PC-9 (cell line): ENCODE results near the gene MTRFR. TPM values are rescaled to one million over a fixed set of nuclear protein-coding genes. Genes with fewer than 3 reads are reported as not detected.

Experiments used
- BruUV-seq: library from RNA; stranded (reverse); fragments of 400-500 nt; replicated peaks from 2 replicates; lab custom pipeline; 2021; lab: Mats Ljungman, UMichigan
- CTCF ChIA-PET: fragments of 300-600 bp; sonication (Branson Sonifier 250); formaldehyde crosslinking; loops from one replicate; lab custom pipeline; 2022; ENCODE audit warnings: antibody characterized with exemption; lab: Charles Lee
- POLR2A ChIA-PET: fragments of 300-600 bp; sonication (Branson Sonifier 250); formaldehyde crosslinking; loops from one replicate; lab custom pipeline; 2022; ENCODE audit warnings: antibody characterized with exemption; ENCODE audit not compliant: unreplicated experiment; lab: Charles Lee
- DNase-seq, 2 experiments: peaks; one replicate each; pipeline versions ENCODE4 v3.0.0 to v3.0.0-alpha.2; 2015 to 2022; ENCODE audit warnings: mixed read lengths in 1 of 2
- H2AFZ ChIP-seq: fragments of 200-600 bp; sonication (generic); 2 replicates; pipeline ENCODE4 v1.8.1; 2017; ENCODE audit warnings: antibody characterized with exemption
- H3F3A ChIP-seq: fragments of 200-600 bp; sonication (generic); 2 replicates; pipeline ENCODE4 v1.8.1; 2017; ENCODE audit warnings: antibody characterized with exemption, mild to moderate bottlenecking, low read depth; ENCODE audit not compliant: insufficient read depth
- H3K27ac ChIP-seq: fragments of 200-600 bp; sonication (generic); 2 replicates; pipeline ENCODE4 v1.6.1; 2016; ENCODE audit warnings: mixed run types
- H3K27me3 ChIP-seq: fragments of 200-600 bp; sonication (generic); 2 replicates; pipeline ENCODE4 v1.6.1; 2016; ENCODE audit warnings: low read depth, mixed run types; ENCODE audit not compliant: insufficient read depth
- H3K36me3 ChIP-seq: fragments of 200-600 bp; sonication (generic); 2 replicates; pipeline ENCODE4 v1.6.1; 2016; ENCODE audit warnings: low read depth, mixed run types
- H3K4me1 ChIP-seq: fragments of 200-600 bp; sonication (generic); replicated peaks from 2 replicates; pipeline ENCODE4 v1.6.1; 2016; ENCODE audit warnings: mixed run types; ENCODE audit not compliant: insufficient read depth
- H3K4me2 ChIP-seq: fragments of 200-600 bp; sonication (generic); 2 replicates; pipeline ENCODE4 v1.6.1; 2017; ENCODE audit warnings: mixed run types
- H3K4me3 ChIP-seq: fragments of 200-600 bp; sonication (generic); 2 replicates; pipeline ENCODE4 v1.6.1; 2016; ENCODE audit warnings: mixed run types
- H3K79me2 ChIP-seq: fragments of 200-600 bp; sonication (generic); 2 replicates; pipeline ENCODE4 v1.6.1; 2017; ENCODE audit warnings: low read depth, mixed run types
- H3K9me2 ChIP-seq: fragments of 200-600 bp; sonication (generic); 2 replicates; pipeline ENCODE4 v1.8.1; 2017; ENCODE audit warnings: mild to moderate bottlenecking; ENCODE audit not compliant: insufficient read depth
- H3K9me3 ChIP-seq: fragments of 200-600 bp; sonication (generic); 2 replicates; pipeline ENCODE4 v1.8.1; 2016; ENCODE audit warnings: low read depth; ENCODE audit not compliant: insufficient read depth
- H4K20me1 ChIP-seq: fragments of 200-600 bp; sonication (generic); 2 replicates; pipeline ENCODE4 v1.8.1; 2017; ENCODE audit not compliant: insufficient read depth
- CTCF ChIP-seq: fragments of 200-600 bp; sonication (generic); conservative IDR thresholded peaks from 2 replicates; pipeline ENCODE4 v1.6.1; 2017; ENCODE audit warnings: mixed run types, antibody characterized with exemption, mild to moderate bottlenecking, moderate library complexity
- EZH2 ChIP-seq: fragments of 200-600 bp; sonication (generic); IDR thresholded peaks from 2 replicates; pipeline ENCODE4 v1.8.0; 2017; ENCODE audit warnings: antibody characterized with exemption, low read depth
- intact Hi-C: fragments of 100-400 bp; cut with micrococcal nuclease; formaldehyde crosslinking; loops from one replicate; pipeline ENCODE4 v1.10.0; 2022; ENCODE audit not compliant: unreplicated experiment
- total RNA-seq: library from RNA; stranded (reverse); gene quantifications from 2 replicates; pipeline ENCODE4 v1.2.3, GENCODE V29; 2021

The MTRFR gene
- total RNA-seq, 1 experiment from 2014 or later, result 19.4 TPM

GRCh38 chr12:123225443-123225842, 7.8 kb upstream of the MTRFR start:
- Histone ChIP-seq H3F3A (no peaks in the 10 kb centered on the region), H3K4me1 (no peaks in the 10 kb centered on the region), H4K20me1 (no peaks in the 10 kb centered on the region), H3K36me3 (no peaks in the 10 kb centered on the region; the same call in 1 of the 2 replicates), H3K27ac (no peak overlapping the region), H3K27me3 (no peaks in the 10 kb centered on the region), H3K9me2 (no peaks in the 10 kb centered on the region), H3K4me3 (no peak overlapping the region), H3K4me2 (no peak overlapping the region), H3K79me2 (0 out of 2 replicates have a peak, but pooled peaks cover 13% of the 10 kb centered on the region), H2AFZ (no peak overlapping the region), H3K9me3 (no peaks in the 10 kb centered on the region)
- no peak for DNase-seq
- TF ChIP-seq CTCF (no peak), EZH2 (no peak)
- no TSS peak for BruUV-seq
- CTCF ChIA-PET, result no interaction called here
- POLR2A ChIA-PET, result interaction anchor here (0.6 to 1.0 kb wide), 2 partner anchors 174 to 472 kb away, joined by 3 to 6 read pairs; no protein-coding TSS in a partner anchor
- intact Hi-C loops, result no loop called here

GRCh38 chr12:123227581-123228258, 5.5 kb upstream of the MTRFR start:
- Histone ChIP-seq H3K9me2 (no peaks in the 10 kb centered on the region), H3K4me3 (no peak overlapping the region), H3K79me2 (peaks cover 29% of the 10 kb centered on the region), H3F3A (no peaks in the 10 kb centered on the region), H3K36me3 (no peaks in the 10 kb centered on the region), H4K20me1 (no peaks in the 10 kb centered on the region), H3K9me3 (no peaks in the 10 kb centered on the region), H3K27ac (no peak overlapping the region), H3K4me1 (peaks cover 9% of the 10 kb centered on the region), H3K27me3 (no peaks in the 10 kb centered on the region), H2AFZ (no peak overlapping the region), H3K4me2 (no peak overlapping the region)
- BruUV-seq, result no TSS peak
- CTCF ChIA-PET, result no interaction called here
- TF ChIP-seq CTCF, result no peak
- no peak for TF ChIP-seq EZH2
- POLR2A ChIA-PET, result no interaction called here
- DNase-seq, result no peak
- intact Hi-C loops, result no loop called here

GRCh38 chr12:123229051-123229450, 4.2 kb upstream of the MTRFR start:
- peaks cover 10% of the 10 kb centered on the region for H3K4me1 ChIP-seq
- H3K4me3 ChIP-seq, result no peak overlapping the region
- H3K4me2 ChIP-seq, result no peak overlapping the region
- H3K27ac ChIP-seq, result no peak overlapping the region
- POLR2A ChIA-PET, result interaction anchor here (0.7 kb wide), 2 partner anchors 18 to 80 kb away, joined by 4 to 5 read pairs; no protein-coding TSS in a partner anchor
- H3F3A ChIP-seq, result no peaks in the 10 kb centered on the region
- TF ChIP-seq CTCF (no peak), EZH2 (no peak)
- H3K79me2 ChIP-seq, result peaks cover 35% of the 10 kb centered on the region
- H3K27me3 ChIP-seq, result no peaks in the 10 kb centered on the region
- intact Hi-C loops, result no loop called here
- H4K20me1 ChIP-seq, result no peaks in the 10 kb centered on the region
- DNase-seq, result no peak
- no peaks in the 10 kb centered on the region for H3K9me2 ChIP-seq
- CTCF ChIA-PET, result no interaction called here
- BruUV-seq, result no TSS peak
- H3K36me3 ChIP-seq, result no peaks in the 10 kb centered on the region
- H3K9me3 ChIP-seq, result no peaks in the 10 kb centered on the region
- no peak overlapping the region for H2AFZ ChIP-seq
